ENCODE results near the gene MINDY4B. TPM values are rescaled to one million over a fixed set of nuclear protein-coding genes. Genes with fewer than 3 reads are reported as not detected.

Gene MINDY4B
- total RNA-seq, 1 donor from 2014 or later: not detected

GRCh38 chr3:150825916-150826377 is 79.3 kb downstream of the MINDY4B start:
- Histone ChIP-seq H3K27ac (ENCODE audit: low read depth, low read length) (no peak overlapping the region), H3K9ac (ENCODE audit: low read length) (no peak overlapping the region), H3K4me3 (ENCODE audit: insufficient read depth, low read depth, low read length) (no peak overlapping the region), H2AFZ (ENCODE audit: low read depth, low read length) (no peak overlapping the region), H3K4me2 (ENCODE audit: low read length) (no peak overlapping the region), H4K20me1 (ENCODE audit: insufficient read depth, low read length) (no peaks in the 10 kb centered on the region), H3K27me3 (ENCODE audit: insufficient read depth, low read length) (peaks cover 6% of the 10 kb centered on the region), H3K4me1 (ENCODE audit: insufficient read depth, low read length) (no peaks in the 10 kb centered on the region), H3K9me3 (ENCODE audit: insufficient read depth, low read depth, low read length) (no peaks in the 10 kb centered on the region), H3K36me3 (ENCODE audit: insufficient read depth, low read length) (no peaks in the 10 kb centered on the region), H3K79me2 (ENCODE audit: insufficient read depth, low read length) (no peaks in the 10 kb centered on the region)
- H3K27ac Mint-ChIP-seq (ENCODE audit: unreplicated experiment): no peak overlapping the region
- DNase-seq (ENCODE audit: low read depth) (no peak), FAIRE-seq (no peak)
- no peaks in the 10 kb centered on the region for H3K36me3 Mint-ChIP-seq (ENCODE audit: low read depth, unreplicated experiment)
- peaks cover 2% of the 10 kb centered on the region for H3K4me1 Mint-ChIP-seq (ENCODE audit: low read depth, unreplicated experiment)
- peaks cover 29% of the 10 kb centered on the region for H3K27me3 Mint-ChIP-seq (ENCODE audit: low read depth, unreplicated experiment)
- TF ChIP-seq EZH2 (IDR thresholded peaks at IDR 0.05; ENCODE audit: insufficient read depth, low read length) (no peak), CTCF (IDR thresholded peaks at IDR 0.05; ENCODE audit: insufficient read depth, low read depth, low read length) (no peak)
- no peak overlapping the region for H3K4me3 Mint-ChIP-seq (ENCODE audit: unreplicated experiment)
- H3K9me3 Mint-ChIP-seq (ENCODE audit: unreplicated experiment): peaks cover 4% of the 10 kb centered on the region

GRCh38 chr3:150825192-150825915 is 79.9 kb downstream of the MINDY4B start:
- no peaks in the 10 kb centered on the region for H3K4me1 ChIP-seq (ENCODE audit: insufficient read depth, low read length)
- H2AFZ ChIP-seq (ENCODE audit: low read depth, low read length): no peak overlapping the region
- H3K36me3 ChIP-seq (ENCODE audit: insufficient read depth, low read length): no peaks in the 10 kb centered on the region
- H3K4me3 Mint-ChIP-seq (ENCODE audit: unreplicated experiment): no peak overlapping the region
- no peaks in the 10 kb centered on the region for H3K36me3 Mint-ChIP-seq (ENCODE audit: low read depth, unreplicated experiment)
- H3K27ac ChIP-seq (ENCODE audit: low read depth, low read length): no peak overlapping the region
- H3K27ac Mint-ChIP-seq (ENCODE audit: unreplicated experiment): no peak overlapping the region
- DNase-seq (ENCODE audit: low read depth) (no peak), FAIRE-seq (no peak)
- H3K4me1 Mint-ChIP-seq (ENCODE audit: low read depth, unreplicated experiment): peaks cover 2% of the 10 kb centered on the region
- no peaks in the 10 kb centered on the region for H3K79me2 ChIP-seq (ENCODE audit: insufficient read depth, low read length)
- H3K9me3 Mint-ChIP-seq (ENCODE audit: unreplicated experiment): peaks cover 4% of the 10 kb centered on the region
- H3K4me3 ChIP-seq (ENCODE audit: insufficient read depth, low read depth, low read length): no peak overlapping the region
- peaks cover 26% of the 10 kb centered on the region for H3K27me3 Mint-ChIP-seq (ENCODE audit: low read depth, unreplicated experiment)
- no peak overlapping the region for H3K9ac ChIP-seq (ENCODE audit: low read length)
- no peaks in the 10 kb centered on the region for H3K9me3 ChIP-seq (ENCODE audit: insufficient read depth, low read depth, low read length)
- H3K27me3 ChIP-seq (ENCODE audit: insufficient read depth, low read length): peaks cover 6% of the 10 kb centered on the region
- TF ChIP-seq EZH2 (IDR thresholded peaks at IDR 0.05; ENCODE audit: insufficient read depth, low read length): no peak
- no peak for TF ChIP-seq CTCF (IDR thresholded peaks at IDR 0.05; ENCODE audit: insufficient read depth, low read depth, low read length)
- no peaks in the 10 kb centered on the region for H4K20me1 ChIP-seq (ENCODE audit: insufficient read depth, low read length)
- no peak overlapping the region for H3K4me2 ChIP-seq (ENCODE audit: low read length)

GRCh38 chr3:150823277-150823676 is 82.0 kb downstream of the MINDY4B start:
- no peak for TF ChIP-seq EZH2 (IDR thresholded peaks at IDR 0.05; ENCODE audit: insufficient read depth, low read length)
- no peak for TF ChIP-seq CTCF (IDR thresholded peaks at IDR 0.05; ENCODE audit: insufficient read depth, low read depth, low read length)
- Histone ChIP-seq H3K27ac (ENCODE audit: low read depth, low read length) (no peak overlapping the region), H3K9me3 (ENCODE audit: insufficient read depth, low read depth, low read length) (no peaks in the 10 kb centered on the region), H4K20me1 (ENCODE audit: insufficient read depth, low read length) (no peaks in the 10 kb centered on the region), H2AFZ (ENCODE audit: low read depth, low read length) (no peak overlapping the region), H3K36me3 (ENCODE audit: insufficient read depth, low read length) (no peaks in the 10 kb centered on the region), H3K4me3 (ENCODE audit: insufficient read depth, low read depth, low read length) (no peak overlapping the region), H3K4me1 (ENCODE audit: insufficient read depth, low read length) (no peaks in the 10 kb centered on the region), H3K79me2 (ENCODE audit: insufficient read depth, low read length) (no peaks in the 10 kb centered on the region), H3K9ac (ENCODE audit: low read length) (no peak overlapping the region), H3K27me3 (ENCODE audit: insufficient read depth, low read length) (peaks cover 4% of the 10 kb centered on the region), H3K4me2 (ENCODE audit: low read length) (no peak overlapping the region)
- Mint-ChIP-seq H3K4me3 (ENCODE audit: unreplicated experiment) (no peak overlapping the region), H3K9me3 (ENCODE audit: unreplicated experiment) (peaks cover 4% of the 10 kb centered on the region), H3K27me3 (ENCODE audit: low read depth, unreplicated experiment) (peaks cover 19% of the 10 kb centered on the region), H3K27ac (ENCODE audit: unreplicated experiment) (no peak overlapping the region), H3K4me1 (ENCODE audit: low read depth, unreplicated experiment) (no peaks in the 10 kb centered on the region), H3K36me3 (ENCODE audit: low read depth, unreplicated experiment) (no peaks in the 10 kb centered on the region)
- FAIRE-seq (no peak), DNase-seq (ENCODE audit: low read depth) (no peak)
